ENCODE data around the gene ADGRG6. TPM values are rescaled to one million over a fixed set of nuclear protein-coding genes. Genes with fewer than 3 reads are reported as not detected.
A peak's percentile ranks its signal among the peaks of the same experiment; 100 is the strongest.

The ADGRG6 gene
- total RNA-seq, 1 donor from 2014 or later = 3.8 TPM

- no peak for DNase-seq
- ATAC-seq = no peak
- intact Hi-C loops (cut with micrococcal nuclease) = no loop called here
These were observed 11.5 kb downstream of the ADGRG6 start for GRCh38 chr6:142313284-142313683.

GRCh38 chr6:142316791-142317368 is 15.1 kb downstream of the ADGRG6 start:
- ATAC-seq (no peak), DNase-seq (no peak)
- intact Hi-C loops (cut with micrococcal nuclease) = no loop called here

GRCh38 chr6:142318714-142319113 is 16.9 kb downstream of the ADGRG6 start:
- intact Hi-C loops (cut with micrococcal nuclease) = no loop called here
- DNase-seq (no peak), ATAC-seq (no peak)

GRCh38 chr6:142320366-142320765 is 18.6 kb downstream of the ADGRG6 start:
- no peak for DNase-seq
- ATAC-seq = no peak
- intact Hi-C loops (cut with micrococcal nuclease) = no loop called here

GRCh38 chr6:142321451-142321850 is 19.6 kb downstream of the ADGRG6 start:
- no peak for DNase-seq
- ATAC-seq = no peak
- intact Hi-C loops (cut with micrococcal nuclease) = no loop called here

- intact Hi-C loops (cut with micrococcal nuclease) = no loop called here
These were observed 20.3 kb downstream of the ADGRG6 start for GRCh38 chr6:142322066-142322465.

GRCh38 chr6:142322504-142323198 is 20.8 kb downstream of the ADGRG6 start:
- no peak for DNase-seq
- ATAC-seq = no peak
- intact Hi-C loops (cut with micrococcal nuclease) = no loop called here

More at GRCh38 chr6:142322066-142322465, 20.3 kb downstream of the ADGRG6 start:
- ATAC-seq (no peak), DNase-seq (no peak)

- DNase-seq (no peak), ATAC-seq (no peak)
- intact Hi-C loops (cut with micrococcal nuclease) = no loop called here
These were observed 21.6 kb downstream of the ADGRG6 start for GRCh38 chr6:142323377-142323776.

- DNase-seq = no peak
- ATAC-seq = no peak
- intact Hi-C loops (cut with micrococcal nuclease) = no loop called here
These were observed 22.3 kb downstream of the ADGRG6 start for GRCh38 chr6:142324111-142324510.

GRCh38 chr6:142325111-142325510 is 23.3 kb downstream of the ADGRG6 start:
- DNase-seq = no peak
- no peak for ATAC-seq

GRCh38 chr6:142326540-142326939 is 24.7 kb downstream of the ADGRG6 start:
- ATAC-seq (no peak), DNase-seq (no peak)
- intact Hi-C loops (cut with micrococcal nuclease) = no loop called here

More at GRCh38 chr6:142325111-142325510, 23.3 kb downstream of the ADGRG6 start:
- intact Hi-C loops (cut with micrococcal nuclease) = no loop called here

GRCh38 chr6:142328070-142328469 is 26.3 kb downstream of the ADGRG6 start:
- intact Hi-C loops (cut with micrococcal nuclease) = no loop called here
- DNase-seq = no peak
- no peak for ATAC-seq

- ATAC-seq (no peak), DNase-seq (no peak)
- intact Hi-C loops (cut with micrococcal nuclease) = no loop called here
These were observed 27.8 kb downstream of the ADGRG6 start for GRCh38 chr6:142329486-142330113.

GRCh38 chr6:142331075-142331551 is 29.3 kb downstream of the ADGRG6 start:
- intact Hi-C loops (cut with micrococcal nuclease) = no loop called here
- ATAC-seq (no peak), DNase-seq (no peak)

- intact Hi-C loops (cut with micrococcal nuclease) = no loop called here
These were observed 29.8 kb downstream of the ADGRG6 start for GRCh38 chr6:142331601-142332000.

GRCh38 chr6:142332393-142333098 is 30.7 kb downstream of the ADGRG6 start:
- DNase-seq (no peak), ATAC-seq (no peak)
- intact Hi-C loops (cut with micrococcal nuclease) = no loop called here

More at GRCh38 chr6:142331601-142332000, 29.8 kb downstream of the ADGRG6 start:
- ATAC-seq (no peak), DNase-seq (no peak)

- DNase-seq (no peak), ATAC-seq (no peak)
- intact Hi-C loops (cut with micrococcal nuclease) = no loop called here
These were observed 31.6 kb downstream of the ADGRG6 start for GRCh38 chr6:142333431-142333830.

- ATAC-seq (peak; percentile 28), DNase-seq (no peak)
- intact Hi-C loops (cut with micrococcal nuclease) = no loop called here
These were observed 32.5 kb downstream of the ADGRG6 start for GRCh38 chr6:142334294-142334693.

GRCh38 chr6:142335415-142335814 is 33.6 kb downstream of the ADGRG6 start:
- intact Hi-C loops (cut with micrococcal nuclease) = no loop called here
- ATAC-seq (no peak), DNase-seq (no peak)

GRCh38 chr6:142336183-142336582 is 34.4 kb downstream of the ADGRG6 start:
- intact Hi-C loops (cut with micrococcal nuclease) = no loop called here
- ATAC-seq (no peak), DNase-seq (no peak)

All from left ventricle myocardium superior (tissue), 1 donor.